ENCODE data around the gene KL.

KL gene

DNA sequence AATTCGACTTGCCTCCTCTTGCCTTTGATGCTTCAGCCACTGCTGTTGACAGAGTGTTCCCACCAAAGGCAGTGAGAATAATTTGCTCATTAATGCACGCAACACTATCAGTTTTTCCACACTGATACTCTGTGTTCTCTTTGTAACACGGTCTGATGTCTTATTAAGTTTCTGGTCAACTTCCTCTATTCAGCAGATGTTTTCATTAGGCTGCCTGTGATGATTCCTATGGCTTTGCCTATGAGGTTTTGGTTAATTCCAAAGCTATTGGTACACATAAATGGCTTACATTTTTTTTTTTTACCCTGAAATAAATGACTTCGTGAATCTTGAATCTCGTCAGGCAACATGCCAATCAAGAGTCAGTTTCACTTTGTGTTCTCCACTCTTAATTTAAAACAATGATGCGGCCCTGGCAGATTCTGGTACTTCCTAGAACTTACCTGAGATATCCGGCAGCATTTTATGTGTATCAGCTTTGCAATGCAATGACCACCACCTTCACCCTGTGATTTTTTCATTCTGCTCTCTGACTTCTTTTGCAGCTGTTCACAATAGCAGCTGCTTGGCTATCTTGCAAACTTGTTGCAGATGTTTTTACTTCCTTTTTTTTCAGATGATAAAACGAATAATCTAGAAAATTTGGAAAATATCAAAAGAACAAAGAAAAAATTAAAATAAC, 27.5 kb upstream of the KL start:
- DNase-seq (ENCODE audit: low read depth, low spot score): no peak
- Histone ChIP-seq H3K4me3 (ENCODE audit: insufficient read length, low read depth) (no peak overlapping the region), H3K27me3 (ENCODE audit: insufficient read depth, insufficient read length) (no peaks in the 10 kb centered on the region), H3K9me3 (ENCODE audit: insufficient read depth, low read length) (peaks cover 6% of the 10 kb centered on the region; the same call in 1 of the 2 replicates), H3K4me1 (ENCODE audit: insufficient read depth, insufficient read length) (no peaks in the 10 kb centered on the region), H3K36me3 (ENCODE audit: insufficient read depth, insufficient read length, low read length) (no peaks in the 10 kb centered on the region), H3K9ac (ENCODE audit: insufficient read length, low read depth) (no peak overlapping the region)
- TF ChIP-seq ZNF274 (IDR thresholded peaks at IDR 0.05; ENCODE audit: low read depth, low read length) (no peak), YY1 (IDR thresholded peaks at IDR 0.05; ENCODE audit: insufficient read depth, insufficient read length) (no peak), SUZ12 (IDR thresholded peaks at IDR 0.05; ENCODE audit: extremely low read depth, insufficient read depth, insufficient read length) (no peak)

GRCh38 chr13:32989290-32989667, 26.9 kb upstream of the KL start:
- Histone ChIP-seq H3K9me3 (ENCODE audit: insufficient read depth, low read length) (peaks cover 6% of the 10 kb centered on the region; the same call in 1 of the 2 replicates), H3K4me3 (ENCODE audit: insufficient read length, low read depth) (no peak overlapping the region), H3K27me3 (ENCODE audit: insufficient read depth, insufficient read length) (no peaks in the 10 kb centered on the region), H3K4me1 (ENCODE audit: insufficient read depth, insufficient read length) (no peaks in the 10 kb centered on the region), H3K9ac (ENCODE audit: insufficient read length, low read depth) (no peak overlapping the region), H3K36me3 (ENCODE audit: insufficient read depth, insufficient read length, low read length) (no peaks in the 10 kb centered on the region)
- no peak for TF ChIP-seq YY1 (IDR thresholded peaks at IDR 0.05; ENCODE audit: insufficient read depth, insufficient read length)
- no peak for TF ChIP-seq SUZ12 (IDR thresholded peaks at IDR 0.05; ENCODE audit: extremely low read depth, insufficient read depth, insufficient read length)
- no peak for TF ChIP-seq ZNF274 (IDR thresholded peaks at IDR 0.05; ENCODE audit: low read depth, low read length)
- no peak for DNase-seq (ENCODE audit: low read depth, low spot score)

- TF ChIP-seq ZNF274 (IDR thresholded peaks at IDR 0.05; ENCODE audit: low read depth, low read length): no peak
- TF ChIP-seq YY1 (IDR thresholded peaks at IDR 0.05; ENCODE audit: insufficient read depth, insufficient read length): no peak
- no peak for TF ChIP-seq SUZ12 (IDR thresholded peaks at IDR 0.05; ENCODE audit: extremely low read depth, insufficient read depth, insufficient read length)
- Histone ChIP-seq H3K27me3 (ENCODE audit: insufficient read depth, insufficient read length) (no peaks in the 10 kb centered on the region), H3K4me1 (ENCODE audit: insufficient read depth, insufficient read length) (no peaks in the 10 kb centered on the region), H3K9me3 (ENCODE audit: insufficient read depth, low read length) (peaks cover 6% of the 10 kb centered on the region; the same call in 1 of the 2 replicates), H3K36me3 (ENCODE audit: insufficient read depth, insufficient read length, low read length) (no peaks in the 10 kb centered on the region), H3K9ac (ENCODE audit: insufficient read length, low read depth) (no peak overlapping the region), H3K4me3 (ENCODE audit: insufficient read length, low read depth) (no peak overlapping the region)
- no peak for DNase-seq (ENCODE audit: low read depth, low spot score)
Measured at GRCh38 chr13:32989942-32990341, 26.3 kb upstream of the KL start.

GRCh38 chr13:32993145-32993544, 23.1 kb upstream of the KL start:
- Histone ChIP-seq H3K27me3 (ENCODE audit: insufficient read depth, insufficient read length) (no peaks in the 10 kb centered on the region), H3K36me3 (ENCODE audit: insufficient read depth, insufficient read length, low read length) (no peaks in the 10 kb centered on the region), H3K4me3 (ENCODE audit: insufficient read length, low read depth) (no peak overlapping the region), H3K9ac (ENCODE audit: insufficient read length, low read depth) (no peak overlapping the region), H3K4me1 (ENCODE audit: insufficient read depth, insufficient read length) (no peaks in the 10 kb centered on the region), H3K9me3 (ENCODE audit: insufficient read depth, low read length) (no peaks in the 10 kb centered on the region)
- no peak for TF ChIP-seq ZNF274 (IDR thresholded peaks at IDR 0.05; ENCODE audit: low read depth, low read length)
- DNase-seq (ENCODE audit: low read depth, low spot score): no peak

DNA sequence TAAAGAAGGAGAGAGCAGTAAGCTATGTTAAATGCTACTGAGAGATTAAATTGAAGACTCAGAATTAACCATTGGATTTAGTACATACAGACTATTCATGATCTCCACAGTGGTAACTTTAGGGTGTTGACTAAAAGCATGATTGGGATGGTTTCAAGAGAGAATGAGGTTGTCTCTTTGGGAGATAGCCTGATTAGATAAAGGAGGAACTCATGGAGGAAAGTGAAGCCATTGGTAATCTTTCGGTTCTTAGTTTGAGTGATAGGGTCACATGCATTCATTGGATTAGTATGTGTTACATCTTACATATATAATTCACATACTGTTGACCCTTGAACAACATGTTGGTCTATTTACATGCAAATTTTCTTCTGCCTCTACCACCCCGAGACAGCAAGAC, 18.8 kb upstream of the KL start:
- no peak for DNase-seq (ENCODE audit: low read depth, low spot score)
- no peaks in the 10 kb centered on the region for H3K4me1 ChIP-seq (ENCODE audit: insufficient read depth, insufficient read length)
- no peaks in the 10 kb centered on the region for H3K27me3 ChIP-seq (ENCODE audit: insufficient read depth, insufficient read length)
- no peak overlapping the region for H3K9ac ChIP-seq (ENCODE audit: insufficient read length, low read depth)
- H3K36me3 ChIP-seq (ENCODE audit: insufficient read depth, insufficient read length, low read length): no peaks in the 10 kb centered on the region
- TF ChIP-seq SUZ12 (IDR thresholded peaks at IDR 0.05; ENCODE audit: extremely low read depth, insufficient read depth, insufficient read length): no peak
- H3K4me3 ChIP-seq (ENCODE audit: insufficient read length, low read depth): no peak overlapping the region
- H3K9me3 ChIP-seq (ENCODE audit: insufficient read depth, low read length): no peaks in the 10 kb centered on the region

GRCh38 chr13:32998966-32999365, 17.3 kb upstream of the KL start:
- H3K27me3 ChIP-seq (ENCODE audit: insufficient read depth, insufficient read length): no peaks in the 10 kb centered on the region
- H3K4me3 ChIP-seq (ENCODE audit: insufficient read length, low read depth): no peak overlapping the region
- no peak overlapping the region for H3K9ac ChIP-seq (ENCODE audit: insufficient read length, low read depth)
- no peak for DNase-seq (ENCODE audit: low read depth, low spot score)
- TF ChIP-seq YY1 (IDR thresholded peaks at IDR 0.05; ENCODE audit: insufficient read depth, insufficient read length) (no peak), ZNF274 (IDR thresholded peaks at IDR 0.05; ENCODE audit: low read depth, low read length) (no peak), SUZ12 (IDR thresholded peaks at IDR 0.05; ENCODE audit: extremely low read depth, insufficient read depth, insufficient read length) (no peak)
- H3K36me3 ChIP-seq (ENCODE audit: insufficient read depth, insufficient read length, low read length): no peaks in the 10 kb centered on the region
- no peaks in the 10 kb centered on the region for H3K9me3 ChIP-seq (ENCODE audit: insufficient read depth, low read length)
- no peaks in the 10 kb centered on the region for H3K4me1 ChIP-seq (ENCODE audit: insufficient read depth, insufficient read length)

DNA sequence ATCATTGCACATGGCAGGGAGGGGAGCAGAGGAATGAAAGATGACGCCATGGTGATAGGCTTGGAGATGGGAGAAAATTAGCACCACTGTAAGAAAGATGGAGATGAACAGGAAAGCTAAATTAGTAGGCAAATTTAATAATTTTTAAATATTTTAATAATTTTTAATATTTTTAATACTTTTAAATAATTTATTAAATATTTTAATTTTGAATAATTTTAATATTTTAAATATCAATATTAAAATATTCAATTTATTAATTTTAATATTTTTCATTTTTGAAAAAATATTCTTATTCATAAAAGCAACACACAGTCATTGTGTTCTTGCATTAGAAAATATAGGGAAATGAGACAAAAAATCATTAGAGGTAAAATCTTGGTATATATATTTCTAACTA, 15.9 kb upstream of the KL start:
- H3K4me3 ChIP-seq (ENCODE audit: insufficient read length, low read depth): no peak overlapping the region
- H3K36me3 ChIP-seq (ENCODE audit: insufficient read depth, insufficient read length, low read length): no peaks in the 10 kb centered on the region
- H3K9me3 ChIP-seq (ENCODE audit: insufficient read depth, low read length): no peaks in the 10 kb centered on the region
- H3K4me1 ChIP-seq (ENCODE audit: insufficient read depth, insufficient read length): no peaks in the 10 kb centered on the region
- no peak overlapping the region for H3K9ac ChIP-seq (ENCODE audit: insufficient read length, low read depth)
- no peak for TF ChIP-seq SUZ12 (IDR thresholded peaks at IDR 0.05; ENCODE audit: extremely low read depth, insufficient read depth, insufficient read length)
- no peak for TF ChIP-seq YY1 (IDR thresholded peaks at IDR 0.05; ENCODE audit: insufficient read depth, insufficient read length)
- TF ChIP-seq ZNF274 (IDR thresholded peaks at IDR 0.05; ENCODE audit: low read depth, low read length): no peak
- DNase-seq (ENCODE audit: low read depth, low spot score): no peak
- no peaks in the 10 kb centered on the region for H3K27me3 ChIP-seq (ENCODE audit: insufficient read depth, insufficient read length)
